GM12878 (cell line): ENCODE data around the gene MYB. TPM values are rescaled to one million over a fixed set of nuclear protein-coding genes. Genes with fewer than 3 reads are reported as not detected.

Experiments used
- ATAC-seq: fragments of 200-7000 bp; cut with Tn5 transposase; 3 replicates; pipeline ENCODE4 v1.9.1; 2020; ENCODE audit warnings: mild to moderate bottlenecking, moderate library complexity
- BruUV-seq: library from RNA; stranded (reverse); fragments of 400-500 nt; replicated peaks from 2 replicates; lab custom pipeline; 2021; lab: Mats Ljungman, UMichigan
- CTCF ChIA-PET: fragments of 300-600 bp; sonication (Branson Sonifier 250); formaldehyde crosslinking; extraction: SDS; loops from one replicate; lab custom pipeline; 2021; ENCODE audit warnings: inconsistent platforms; lab: Yijun Ruan, JAX
- POLR2A ChIA-PET: fragments of 350-600 bp; formaldehyde crosslinking; extraction: SDS; loops from one replicate; lab custom pipeline; 2021; ENCODE audit warnings: inconsistent platforms; lab: Charles Lee
- RAD21 ChIA-PET: fragments of 300-600 bp; sonication (Branson Sonifier 250); formaldehyde crosslinking; loops from one replicate; lab custom pipeline; 2023; ENCODE audit warnings: antibody characterized with exemption; ENCODE audit not compliant: unreplicated experiment; lab: Charles Lee
- SMC1A ChIA-PET: fragments of 300-600 bp; sonication (Branson Sonifier 250); formaldehyde crosslinking; loops from one replicate; lab custom pipeline; 2023; ENCODE audit not compliant: unreplicated experiment, uncharacterized antibody; lab: Charles Lee
- DNase-seq: peaks from one replicate; pipeline ENCODE4 v3.0.0-alpha.2; 2011; ENCODE audit warnings: low read depth, low spot score
- FAIRE-seq: peaks from 3 replicates; lab custom pipeline; 2011; peaks lifted over from hg19 to GRCh38; lab: Jason Lieb, UNC
- H2AFZ ChIP-seq: 2 replicates; pipeline ENCODE4 v1.6.0; 2011; ENCODE audit warnings: low read depth, low read length, control low read depth; ENCODE audit not compliant: control insufficient read depth
- H3K27ac ChIP-seq: 2 replicates; pipeline ENCODE4 v1.5.1; 2011; ENCODE audit warnings: control low read depth; ENCODE audit not compliant: control insufficient read depth, insufficient read depth
- H3K27me3 ChIP-seq, 2 experiments: replicated peaks in 1 of 2; 2 replicates each; pipeline versions ENCODE4 v1.6.0 to v1.6.1; 2011; ENCODE audit warnings: low read length in 1 of 2; ENCODE audit not compliant: control insufficient read depth in 2 of 2, insufficient read depth in 2 of 2
- H3K36me3 ChIP-seq, 2 experiments: 2 replicates each; pipeline ENCODE4 v1.5.1; 2011; ENCODE audit warnings: low read length in 1 of 2; ENCODE audit not compliant: control insufficient read depth in 2 of 2, insufficient read depth in 2 of 2
- H3K4me1 ChIP-seq: 2 replicates; pipeline ENCODE4 v1.6.1; 2011; ENCODE audit warnings: mild to moderate bottlenecking, low read length, moderate library complexity, mixed read lengths; ENCODE audit not compliant: control insufficient read depth, insufficient read depth
- H3K4me2 ChIP-seq: 2 replicates; pipeline ENCODE4 v1.6.0; 2011; ENCODE audit warnings: control low read depth; ENCODE audit not compliant: control insufficient read depth, insufficient read depth
- H3K4me3 ChIP-seq: fragments of 200-600 bp; sonication (generic); 2 replicates; pipeline ENCODE4 v1.5.1; 2016
- H3K79me2 ChIP-seq: 2 replicates; pipeline ENCODE4 v1.6.0; 2011; ENCODE audit warnings: low read length; ENCODE audit not compliant: control insufficient read depth, insufficient read depth
- H3K9ac ChIP-seq: 2 replicates; pipeline ENCODE4 v1.8.0; 2011; ENCODE audit warnings: low read length, control low read depth, mixed read lengths; ENCODE audit not compliant: control insufficient read depth, insufficient read depth
- H3K9me3 ChIP-seq: replicated peaks from 3 replicates; pipeline ENCODE4 v1.5.1; 2011; ENCODE audit warnings: mild to moderate bottlenecking, low read length; ENCODE audit not compliant: control insufficient read depth, insufficient read depth
- H4K20me1 ChIP-seq: 2 replicates; pipeline ENCODE4 v1.6.0; 2011; ENCODE audit not compliant: control insufficient read depth, insufficient read depth
- BMI1 ChIP-seq: fragments of 450-650 bp; IDR thresholded peaks from 2 replicates; pipeline ENCODE4 v1.6.1; 2016; ENCODE audit warnings: mild to moderate bottlenecking, moderate library complexity, borderline replicate concordance
- CEBPZ ChIP-seq: fragments of 150-350 bp; IDR thresholded peaks from 2 replicates; pipeline ENCODE4 v1.6.1; 2016; ENCODE audit warnings: low read depth, low read length
- E4F1 ChIP-seq: fragments of 450-650 bp; IDR thresholded peaks from 2 replicates; pipeline ENCODE4 v1.6.1; 2018; ENCODE audit warnings: borderline replicate concordance, mild to moderate bottlenecking; ENCODE audit not compliant: partially characterized antibody
- FOXM1 ChIP-seq: IDR thresholded peaks from 2 replicates; pipeline ENCODE4 v1.6.1; 2012; ENCODE audit warnings: low read depth, mild to moderate bottlenecking, inconsistent platforms, low read length, moderate library complexity
- MAX ChIP-seq: IDR thresholded peaks from 2 replicates; pipeline ENCODE4 v1.6.1; 2012; ENCODE audit warnings: low read depth, low read length, improper control_type of control experiment
- NFIC ChIP-seq: IDR thresholded peaks from 2 replicates; pipeline ENCODE4 v1.6.1; 2012; ENCODE audit warnings: low read depth, mild to moderate bottlenecking, inconsistent platforms, low read length, moderate library complexity
- RBBP5 ChIP-seq: fragments of 200-600 bp; sonication (generic); conservative IDR thresholded peaks from 2 replicates; pipeline ENCODE4 v1.6.1; 2016
- SREBF1 ChIP-seq: IDR thresholded peaks from 2 replicates; pipeline ENCODE4 v1.6.1; 2012; ENCODE audit warnings: mild to moderate bottlenecking, low read length
- TAF1 ChIP-seq: IDR thresholded peaks from 2 replicates; pipeline ENCODE4 v1.6.1; 2011; ENCODE audit warnings: mild to moderate bottlenecking, low read depth, low read length, borderline replicate concordance
- TCF3 ChIP-seq: IDR thresholded peaks from 2 replicates; pipeline ENCODE4 v1.6.1; 2012; ENCODE audit warnings: low read depth, mild to moderate bottlenecking, low read length, borderline replicate concordance; ENCODE audit not compliant: insufficient read depth
- ZBTB40 ChIP-seq: fragments of 450-650 bp; IDR thresholded peaks from 2 replicates; pipeline ENCODE4 v1.6.1; 2016; ENCODE audit warnings: mild to moderate bottlenecking, moderate library complexity, borderline replicate concordance
- WGBS: methylation state at CpG from one replicate; pipeline ENCODE4 v1.1.6; 2016; ENCODE audit warnings: low lambda C conversion rate; ENCODE audit not compliant: insufficient replicate concordance, insufficient coverage; ENCODE audit errors: missing lambda C conversion rate; 5-methylcytosine and 5-hydroxymethylcytosine counted together
- in situ Hi-C: fragments of 300-500 bp; cut with MboI; formaldehyde crosslinking; loops from 9 replicates; pipeline ENCODE4 v1.14.3; 2018; ENCODE audit warnings: mixed read lengths
- intact Hi-C: fragments of 100-400 bp; cut with micrococcal nuclease; formaldehyde crosslinking; loops from one replicate; pipeline ENCODE4 v1.14.2; 2022; ENCODE audit not compliant: unreplicated experiment
- polyA plus RNA-seq, 11 experiments: library from polyadenylated mRNA; depleted of rRNA in 4 of 11; unstranded in 6 of 11; stranded (reverse) in 5 of 11; fragments of >200 nt; fragmentation: Nextera tagmentation in 4 of 11; fragmentation: Illumina TruSeq in 1 of 11; extraction: Ambion mirVana in 4 of 11; extraction: Trizol in 1 of 11; gene quantifications; 1 replicate in 1 of 11; 2 replicates in 10 of 11; pipeline versions ENCODE4 v1.2.1 to v1.2.3, GENCODE V29; 2011 to 2016; ENCODE audit warnings: inconsistent platforms in 2 of 11, missing spikeins in 2 of 11, low read depth in 1 of 11
- total RNA-seq, 4 experiments: library from RNA; depleted of rRNA in 3 of 4; stranded (reverse); fragments of >200 nt in 3 of 4; fragmentation: Illumina TruSeq in 1 of 4; extraction: Trizol in 1 of 4; gene quantifications; 2 replicates each; pipeline versions ENCODE4 v1.2.1 to v1.2.3, GENCODE V29; 2013 to 2021

MYB gene
- total and polyA plus RNA-seq, 10 of the 15 experiments (the other 5 are each of a cell fraction or from before 2014, with no cell fraction given), result 7.0 to 29.8 (median 21.5) TPM

- H3K9ac ChIP-seq, result no peak overlapping the region
- no peak for FAIRE-seq
- no peak for ATAC-seq
- H3K27me3 ChIP-seq, result no peaks in the 10 kb centered on the region
- SMC1A ChIA-PET, result interaction anchor here (0.7 to 3.2 kb wide), 13 partner anchors 9 to 197 kb away, joined by 3 to 14 read pairs (median 3); no protein-coding TSS in a partner anchor
- BruUV-seq, result no TSS peak
- no peak overlapping the region for H3K4me2 ChIP-seq
- CTCF ChIA-PET, result interaction anchor here (1.3 to 4.0 kb wide), 3 partner anchors 10 to 34 kb away, joined by 3 to 14 read pairs (median 5); no protein-coding TSS in a partner anchor
- RAD21 ChIA-PET, result interaction anchor here (0.7 to 1.8 kb wide), 5 partner anchors 11 to 191 kb away, joined by 3 to 6 read pairs (median 3); no protein-coding TSS in a partner anchor
- in situ Hi-C loops (no loop called here), intact Hi-C loops (no loop called here)
- no peaks in the 10 kb centered on the region for H4K20me1 ChIP-seq
- no peak overlapping the region for H2AFZ ChIP-seq
- H3K4me1 ChIP-seq, result no peaks in the 10 kb centered on the region
- H3K79me2 ChIP-seq, result no peaks in the 10 kb centered on the region
- WGBS, result 83% methylated on average over 3 of the region's 3 CpGs
- no peak overlapping the region for H3K27ac ChIP-seq
- DNase-seq, result no peak
- H3K9me3 ChIP-seq, result no peaks in the 10 kb centered on the region
- POLR2A ChIA-PET, result interaction anchor here (0.5 to 0.8 kb wide), 2 partner anchors 9 to 1158 kb away, joined by 3 to 5 read pairs; no protein-coding TSS in a partner anchor
- no peak overlapping the region for H3K4me3 ChIP-seq
- no peaks in the 10 kb centered on the region for H3K36me3 ChIP-seq
- no peak for TF ChIP-seq RBBP5
- no peak for TF ChIP-seq E4F1
- TF ChIP-seq TAF1, result no peak
- no peak for TF ChIP-seq FOXM1
- TF ChIP-seq SREBF1, result no peak
- no peak for TF ChIP-seq BMI1
- no peak for TF ChIP-seq MAX
- no peak for TF ChIP-seq ZBTB40
- TF ChIP-seq CEBPZ, result no peak
- no peak for TF ChIP-seq NFIC
- TF ChIP-seq TCF3, result no peak
Measured at GRCh38 chr6:135268263-135268662, 87.2 kb downstream of the MYB start.
